ENCODE results near the gene BRF1.

BRF1 gene

GRCh38 chr14:105187116-105187515 is 113.7 kb downstream of the BRF1 start:
- Mint-ChIP-seq H3K4me1 (peaks cover 0 to 2% of the 10 kb centered on the region in 2 donors), H3K27me3 (peaks cover 46 to 67% of the 10 kb centered on the region in 2 donors), H3K36me3 (peaks cover 4 to 5% of the 10 kb centered on the region in 2 donors), H3K9me3 (peaks cover 4 to 9% of the 10 kb centered on the region in 2 donors), H3K27ac (no peak overlapping the region), H3K4me3 (no peak overlapping the region)
- ATAC-seq (replicated peaks): no peak
- DNase-seq: no peak

- H3K9me3 Mint-ChIP-seq: peaks cover 4 to 9% of the 10 kb centered on the region in 2 donors
- H3K27me3 Mint-ChIP-seq: peaks cover 42 to 62% of the 10 kb centered on the region in 2 donors
- H3K4me1 Mint-ChIP-seq: peaks cover 0 to 2% of the 10 kb centered on the region in 2 donors
- H3K4me3 Mint-ChIP-seq: no peak overlapping the region
- DNase-seq (no peak), ATAC-seq (replicated peaks) (no peak)
- H3K36me3 Mint-ChIP-seq: peaks cover 4 to 5% of the 10 kb centered on the region in 2 donors
- no peak overlapping the region for H3K27ac Mint-ChIP-seq
These were observed 114.8 kb downstream of the BRF1 start for GRCh38 chr14:105185973-105186372.

DNA sequence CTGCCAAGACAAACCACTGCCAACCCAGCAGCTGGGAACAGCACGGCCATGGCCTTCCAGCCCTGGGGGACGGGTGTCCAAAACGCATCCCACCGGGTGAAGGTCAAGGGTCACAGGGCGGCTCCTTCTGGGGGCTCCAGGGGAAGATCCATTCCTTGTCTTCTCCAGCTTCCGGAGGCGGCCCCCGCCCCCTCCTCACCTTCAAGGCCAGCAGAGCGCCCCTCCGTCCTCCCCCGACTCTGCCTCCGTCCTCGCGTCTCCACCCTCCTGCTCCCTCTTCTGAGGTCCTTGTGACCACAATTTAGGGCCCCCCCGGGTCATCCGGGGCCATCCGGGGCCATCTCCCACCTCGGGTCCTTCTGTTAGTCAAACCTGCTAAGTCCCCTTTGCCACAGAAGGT is 115.8 kb downstream of the BRF1 start:
- Mint-ChIP-seq H3K4me3 (no peak overlapping the region), H3K9me3 (peaks cover 4 to 9% of the 10 kb centered on the region in 2 donors), H3K27ac (no peak overlapping the region), H3K4me1 (peaks cover under 1 to 5% of the 10 kb centered on the region in 2 donors), H3K27me3 (peaks cover 36 to 54% of the 10 kb centered on the region in 2 donors), H3K36me3 (peaks cover 4 to 5% of the 10 kb centered on the region in 2 donors)
- no peak for DNase-seq
- no peak for ATAC-seq (replicated peaks)

- H3K4me3 Mint-ChIP-seq: no peak overlapping the region
- H3K27me3 Mint-ChIP-seq: peaks cover 31 to 49% of the 10 kb centered on the region in 2 donors
- peaks cover 4 to 5% of the 10 kb centered on the region in 2 donors for H3K36me3 Mint-ChIP-seq
- peaks cover 3 to 10% of the 10 kb centered on the region in 2 donors for H3K4me1 Mint-ChIP-seq
- no peak for DNase-seq
- no peak overlapping the region for H3K27ac Mint-ChIP-seq
- peaks cover 4 to 9% of the 10 kb centered on the region in 2 donors for H3K9me3 Mint-ChIP-seq
- no peak for ATAC-seq (replicated peaks)
These were observed 116.3 kb downstream of the BRF1 start for GRCh38 chr14:105184461-105184860.

GRCh38 chr14:105182296-105183020 is 118.3 kb downstream of the BRF1 start:
- Mint-ChIP-seq H3K27ac (no peak overlapping the region), H3K27me3 (peaks cover 21 to 42% of the 10 kb centered on the region in 2 donors), H3K36me3 (no peaks in the 10 kb centered on the region), H3K4me3 (no peak overlapping the region), H3K9me3 (no peaks in the 10 kb centered on the region), H3K4me1 (peaks cover 3 to 10% of the 10 kb centered on the region in 2 donors)
- ATAC-seq (replicated peaks) (no peak), DNase-seq (no peak)

DNA sequence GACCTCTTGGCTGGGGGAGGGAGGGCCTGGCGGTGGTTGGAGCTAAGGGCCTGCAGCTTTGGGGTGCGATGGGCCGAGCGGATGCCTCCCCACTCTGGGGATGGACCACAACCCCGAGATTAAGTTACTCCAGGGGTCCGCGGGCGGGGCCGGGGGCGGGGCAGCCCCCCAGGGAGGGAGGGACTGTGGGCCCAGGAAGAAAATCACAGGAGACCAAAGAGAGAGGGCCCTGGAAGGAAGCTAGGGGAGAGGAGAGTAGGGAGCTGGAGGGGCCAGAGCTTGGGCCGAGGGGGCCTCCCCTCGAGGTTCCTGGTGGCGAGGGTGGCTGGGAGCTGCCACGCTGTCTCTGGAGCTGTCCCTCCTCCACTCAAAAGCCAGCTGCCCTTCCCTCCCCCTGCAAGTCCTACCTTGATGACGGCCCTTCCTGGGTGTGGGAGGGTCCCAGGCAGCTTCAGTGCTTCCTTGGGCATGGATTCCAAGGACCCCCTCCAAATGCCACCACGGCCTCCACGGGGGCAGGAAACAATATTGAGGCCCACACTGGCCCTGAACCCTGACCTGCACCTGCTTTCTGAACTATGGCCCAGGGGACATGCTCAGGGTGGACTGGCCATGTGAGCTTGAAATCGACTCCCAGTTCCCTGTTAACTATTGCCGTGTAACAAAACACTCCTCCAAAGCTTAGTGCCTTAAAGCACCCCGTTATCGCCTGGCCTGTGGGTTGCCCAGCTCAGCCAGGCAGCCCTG is 119.1 kb downstream of the BRF1 start:
- DNase-seq (no peak), ATAC-seq (replicated peaks) (no peak)
- Mint-ChIP-seq H3K4me3 (no peak overlapping the region), H3K27me3 (peaks cover 21 to 38% of the 10 kb centered on the region in 2 donors), H3K36me3 (no peaks in the 10 kb centered on the region), H3K9me3 (no peaks in the 10 kb centered on the region), H3K27ac (no peak overlapping the region), H3K4me1 (peaks cover 3 to 10% of the 10 kb centered on the region in 2 donors)

DNA sequence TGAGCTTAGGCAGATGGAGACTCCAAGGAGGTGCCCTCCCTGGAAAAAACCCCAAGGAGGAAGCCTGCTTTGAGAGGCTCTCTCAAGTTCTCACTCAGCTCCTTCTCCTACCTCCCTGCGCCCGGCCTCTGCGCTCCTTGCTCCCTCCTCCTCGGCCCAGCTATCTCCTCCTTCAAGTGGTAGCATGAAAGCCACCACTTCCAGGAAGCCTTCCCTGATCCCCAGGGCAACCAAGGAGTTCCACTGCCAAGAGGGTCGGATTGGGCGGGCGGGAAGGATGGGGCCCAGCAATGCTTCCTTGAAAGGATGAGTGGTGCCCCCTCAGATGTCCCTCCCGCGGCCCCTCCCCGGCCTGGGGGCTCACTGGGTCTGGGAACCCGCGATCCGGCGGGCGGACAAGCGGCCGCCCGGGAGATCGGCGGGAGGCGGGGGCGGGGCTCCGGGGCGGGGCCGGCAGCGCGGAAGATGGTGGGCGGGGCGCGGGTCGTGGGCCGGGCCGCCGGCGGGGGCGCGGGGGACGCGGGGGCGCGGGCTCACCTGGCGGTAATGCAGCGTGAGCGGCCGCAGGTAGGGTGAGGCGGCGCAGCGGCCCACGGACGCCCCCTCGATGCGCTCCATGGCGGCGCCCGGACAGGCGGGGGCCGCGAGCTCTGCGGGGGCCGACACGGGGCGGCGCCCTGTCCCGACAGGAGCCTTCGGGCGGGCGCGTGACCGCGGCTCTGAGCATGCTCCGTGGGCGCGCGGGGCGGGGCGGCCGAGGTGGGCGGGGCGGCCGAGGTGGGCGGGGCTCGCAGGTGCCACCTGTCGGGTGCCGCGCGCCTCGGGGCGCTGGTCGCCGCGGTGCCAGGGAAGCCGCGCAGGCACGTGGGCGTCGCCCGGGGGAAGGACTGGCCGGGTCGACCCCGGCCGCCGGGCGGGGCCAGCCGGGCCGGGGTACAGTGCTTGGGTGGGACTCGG is 119.9 kb downstream of the BRF1 start, which contains the start of gene NUDT14:
TSS of gene NUDT14 (minus strand) at position 721 of the 957 bp plus-strand sequence. CDS start at position 618, 103 bp downstream.
- Mint-ChIP-seq H3K4me1 (peaks cover 3 to 10% of the 10 kb centered on the region in 2 donors), H3K9me3 (no peaks in the 10 kb centered on the region), H3K27ac (no peak within 1 kb of the TSS), H3K27me3 (peaks cover 21 to 36% of the 10 kb centered on the region in 2 donors), H3K36me3 (no peaks in the 10 kb centered on the region), H3K4me3 (peak within 1 kb of the TSS; percentile 70 to 72)
- peak; percentile 58 for DNase-seq
- ATAC-seq (replicated peaks): peak; percentile 87 to 91

DNA sequence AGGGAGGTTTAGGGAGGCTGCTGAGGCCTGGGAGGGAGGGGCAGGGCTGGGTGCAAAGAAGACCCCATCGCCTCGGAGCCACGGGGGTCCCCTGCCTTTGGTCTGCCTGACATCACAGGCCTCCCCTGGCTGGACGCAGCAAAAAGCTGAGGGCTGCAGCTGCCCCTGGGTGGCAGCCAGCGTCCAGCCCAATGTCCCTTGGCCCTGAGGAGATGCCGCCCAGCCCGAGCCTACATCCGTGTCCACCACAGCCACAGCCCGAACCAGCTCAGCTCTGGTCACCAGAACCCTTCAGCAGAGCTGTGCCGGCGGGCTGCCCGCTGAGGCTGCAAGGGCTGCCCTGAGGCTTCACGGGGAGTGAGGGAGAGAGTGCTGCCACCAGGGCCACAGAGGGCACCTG is 121.6 kb downstream of the BRF1 start:
- Mint-ChIP-seq H3K9me3 (no peaks in the 10 kb centered on the region), H3K4me1 (peaks cover 9 to 20% of the 10 kb centered on the region in 2 donors), H3K27me3 (peaks cover 11 to 21% of the 10 kb centered on the region in 2 donors), H3K4me3 (no peak overlapping the region), H3K36me3 (no peaks in the 10 kb centered on the region), H3K27ac (no peak overlapping the region)
- DNase-seq: no peak
- ATAC-seq (replicated peaks): no peak

DNA sequence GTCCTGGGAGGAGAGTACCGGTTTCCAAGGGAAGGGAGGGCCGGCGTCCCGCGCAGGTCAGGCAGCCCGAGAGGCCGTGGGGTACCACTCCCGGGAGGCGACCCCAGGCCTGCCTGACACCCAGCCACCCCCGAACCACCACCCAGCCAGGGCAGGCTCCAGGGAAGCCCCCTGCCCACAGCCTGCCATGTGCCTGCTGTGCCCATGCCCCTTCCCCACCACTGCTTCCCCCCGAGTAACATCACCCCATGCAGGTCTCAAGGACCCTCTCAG is 122.0 kb downstream of the BRF1 start:
- DNase-seq (no peak), ATAC-seq (replicated peaks) (no peak)
- Mint-ChIP-seq H3K4me3 (no peak overlapping the region), H3K27ac (no peak overlapping the region), H3K27me3 (peaks cover 10 to 19% of the 10 kb centered on the region in 2 donors), H3K36me3 (no peaks in the 10 kb centered on the region), H3K4me1 (peaks cover 10 to 22% of the 10 kb centered on the region in 2 donors), H3K9me3 (no peaks in the 10 kb centered on the region)

DNA sequence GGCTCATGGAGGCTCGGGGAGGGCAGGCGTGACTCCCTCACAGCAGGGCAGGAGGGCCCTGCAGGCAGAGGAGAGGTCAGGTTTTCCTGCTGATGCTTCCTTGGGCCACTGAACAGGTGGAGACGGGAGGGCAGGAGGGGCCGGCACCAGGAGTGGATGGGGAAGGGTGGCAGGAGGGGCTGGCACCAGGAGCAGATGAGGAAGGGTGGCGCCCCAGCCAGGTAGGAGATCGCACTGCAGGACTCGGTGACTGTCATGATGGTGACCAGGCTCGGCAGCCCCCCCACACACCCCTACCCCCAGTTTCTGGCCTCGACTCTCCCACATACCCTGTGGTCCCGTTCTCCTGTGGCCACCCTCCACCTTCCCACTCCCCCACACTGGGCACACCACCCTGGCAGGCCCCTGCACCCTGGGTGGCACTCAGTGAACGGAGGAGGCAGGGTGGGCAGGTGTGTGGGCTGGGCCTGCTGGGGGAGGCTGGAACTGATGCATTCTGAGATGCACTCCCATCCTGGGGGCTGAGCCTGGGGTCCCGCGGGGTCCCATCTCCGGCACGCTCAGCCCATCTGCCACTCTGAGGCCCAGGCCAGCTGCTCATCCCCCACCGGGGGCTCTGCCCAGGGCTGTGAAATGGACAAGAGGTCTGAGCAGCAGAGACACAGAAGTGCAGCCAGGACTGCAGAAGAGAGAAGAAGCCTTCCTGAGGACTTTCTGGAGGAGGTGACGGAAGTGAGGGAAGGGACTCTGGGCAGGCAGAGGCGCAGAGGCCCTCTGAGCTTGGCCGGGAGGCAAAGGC is 122.5 kb downstream of the BRF1 start:
- Mint-ChIP-seq H3K27me3 (peaks cover 5 to 14% of the 10 kb centered on the region in 2 donors), H3K36me3 (no peaks in the 10 kb centered on the region), H3K27ac (peak overlapping the region; percentile 20), H3K4me1 (peaks cover 10 to 22% of the 10 kb centered on the region in 2 donors), H3K4me3 (no peak overlapping the region), H3K9me3 (no peaks in the 10 kb centered on the region)
- DNase-seq: no peak
- ATAC-seq (replicated peaks): no peak

GRCh38 chr14:105177082-105177481 is 123.7 kb downstream of the BRF1 start:
- H3K27me3 Mint-ChIP-seq: peaks cover 5 to 14% of the 10 kb centered on the region in 2 donors

DNA sequence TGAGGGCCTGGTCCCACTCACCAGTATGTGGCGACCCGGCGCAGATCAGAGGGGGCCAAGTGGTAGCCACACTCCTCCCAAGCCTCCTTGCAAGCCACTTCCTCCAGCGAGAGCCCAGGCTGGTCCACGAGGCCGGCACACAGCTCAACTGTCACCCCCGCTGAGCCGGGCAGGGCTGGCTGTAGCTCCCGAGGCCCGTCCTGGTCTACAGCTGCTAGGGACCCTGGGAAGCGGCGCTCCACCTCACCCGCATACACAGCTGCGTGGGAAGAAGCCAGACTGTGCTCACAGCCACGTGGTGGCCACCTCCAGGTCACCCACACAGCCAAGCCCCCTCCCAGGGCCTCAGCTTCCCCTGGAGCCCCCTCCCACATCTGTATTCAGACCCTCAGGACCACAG is 124.3 kb downstream of the BRF1 start:
- Mint-ChIP-seq H3K4me1 (peaks cover 10 to 22% of the 10 kb centered on the region in 2 donors), H3K9me3 (no peaks in the 10 kb centered on the region), H3K27me3 (peaks cover 10 to 19% of the 10 kb centered on the region in 2 donors), H3K4me3 (no peak overlapping the region), H3K27ac (peak overlapping the region; percentile 25), H3K36me3 (no peaks in the 10 kb centered on the region)
- ATAC-seq (replicated peaks) (no peak), DNase-seq (no peak)

More at GRCh38 chr14:105177082-105177481, 123.7 kb downstream of the BRF1 start:
- no peak overlapping the region for H3K4me3 Mint-ChIP-seq
- DNase-seq (no peak), ATAC-seq (replicated peaks) (no peak)
- peak overlapping the region; percentile 25 for H3K27ac Mint-ChIP-seq
- H3K9me3 Mint-ChIP-seq: no peaks in the 10 kb centered on the region
- no peaks in the 10 kb centered on the region for H3K36me3 Mint-ChIP-seq
- peaks cover 10 to 22% of the 10 kb centered on the region in 2 donors for H3K4me1 Mint-ChIP-seq

Measured in stimulated activated naive B cell treated with anti-CD40 and anti-IgM and Interleukin-4, amounts not matched to agents 10 μg/mL and 1 μg/mL and 100 μg/mL, for 72 hours (primary cell).